ENCODE measurements around the gene PROC.
A peak's percentile ranks its signal among the peaks of the same experiment; 100 is the strongest.

PROC gene

GRCh38 chr2:127413782-127414637 is 4.2 kb upstream of the PROC start:
- no peak for DNase-seq (ENCODE audit: low read depth in 2 of 3, low spot score in 2 of 3)

GRCh38 chr2:127414638-127415592 is 3.3 kb upstream of the PROC start:
- no peak for DNase-seq (ENCODE audit: low read depth in 2 of 3, low spot score in 2 of 3)

- DNase-seq (ENCODE audit: low read depth in 2 of 3, low spot score in 2 of 3), result peak; percentile 60 to 72 (median 60)
These were observed 2.4 kb upstream of the PROC start for GRCh38 chr2:127415593-127416505.

- DNase-seq (ENCODE audit: low read depth in 2 of 3, low spot score in 2 of 3), result no peak
These were observed 1.7 kb upstream of the PROC start for GRCh38 chr2:127416506-127417001.

GRCh38 chr2:127417406-127417805 is 821 bp upstream of the PROC start:
- DNase-seq (ENCODE audit: low read depth in 2 of 3, low spot score in 2 of 3), result no peak

- no peak for DNase-seq (ENCODE audit: low read depth in 2 of 3, low spot score in 2 of 3)
These were observed 844 bp downstream of the PROC start for GRCh38 chr2:127419112-127419430.

- DNase-seq (ENCODE audit: low read depth in 2 of 3, low spot score in 2 of 3), result no peak
These were observed 1.3 kb downstream of the PROC start for GRCh38 chr2:127419448-127420038.

- DNase-seq (ENCODE audit: low read depth in 2 of 3, low spot score in 2 of 3), result no peak
These were observed 2.0 kb downstream of the PROC start for GRCh38 chr2:127420039-127420864.

GRCh38 chr2:127421116-127421800 is 3.0 kb downstream of the PROC start:
- DNase-seq (ENCODE audit: low read depth in 2 of 3, low spot score in 2 of 3), result no peak

GRCh38 chr2:127421871-127422558 is 3.8 kb downstream of the PROC start:
- no peak for DNase-seq (ENCODE audit: low read depth in 2 of 3, low spot score in 2 of 3)

GRCh38 chr2:127422559-127423477 is 4.6 kb downstream of the PROC start:
- no peak for DNase-seq (ENCODE audit: low read depth in 2 of 3, low spot score in 2 of 3)

GRCh38 chr2:127423478-127423843 is 5.2 kb downstream of the PROC start:
- no peak for DNase-seq (ENCODE audit: low read depth in 2 of 3, low spot score in 2 of 3)

GRCh38 chr2:127423880-127424279 is 5.7 kb downstream of the PROC start:
- DNase-seq (ENCODE audit: low read depth in 2 of 3, low spot score in 2 of 3), result no peak

GRCh38 chr2:127424598-127425520 is 6.6 kb downstream of the PROC start:
- no peak for DNase-seq (ENCODE audit: low read depth in 2 of 3, low spot score in 2 of 3)

GRCh38 chr2:127425540-127426490 is 7.6 kb downstream of the PROC start:
- DNase-seq (ENCODE audit: low read depth in 2 of 3, low spot score in 2 of 3), result no peak
